ENCODE data around the gene SETBP1. TPM values are rescaled to one million over a fixed set of nuclear protein-coding genes. Genes with fewer than 3 reads are reported as not detected.

Gene SETBP1
- total RNA-seq, 1 experiment from 2014 or later, result 0.23 TPM

GRCh38 chr18:45008694-45009413, 328.2 kb downstream of the SETBP1 start:
- ChIA-PET CTCF (no interaction called here), POLR2A (no interaction called here)
- intact Hi-C loops (cut with micrococcal nuclease; ENCODE audit: unreplicated experiment), result no loop called here
- Histone ChIP-seq H3K4me3 (ENCODE audit: low read depth in 2 of 2, low read length in 2 of 2) (no peak overlapping the region), H3K4me1 (ENCODE audit: control insufficient read depth, insufficient read depth, low read length) (no peaks in the 10 kb centered on the region), H3K9me3 (ENCODE audit: control insufficient read depth, insufficient read depth, low read depth, low read length) (no peaks in the 10 kb centered on the region), H3K36me3 (ENCODE audit: control insufficient read depth, insufficient read depth, low read length) (no peaks in the 10 kb centered on the region), H3K27ac (ENCODE audit: low read length) (no peak overlapping the region), H3K27me3 (ENCODE audit: control insufficient read depth, insufficient read depth, low read length) (no peaks in the 10 kb centered on the region)
- in situ Hi-C loops (cut with HindIII; ENCODE audit: low pct_unique_long_range_greater_than_20kb, low sequenced_read_pairs), result no loop called here
- ATAC-seq (no peak), DNase-seq (ENCODE audit: low read depth, low spot score) (no peak)
- BruUV-seq (replicated peaks), result no TSS peak
- TF ChIP-seq SIN3A (IDR thresholded peaks at IDR 0.05; ENCODE audit: borderline replicate concordance, insufficient read depth, low read depth, low read length), result no peak
- TF ChIP-seq TCF7L2 (IDR thresholded peaks at IDR 0.05; ENCODE audit: low read depth, low read length), result no peak
- TF ChIP-seq REST (IDR thresholded peaks at IDR 0.05; ENCODE audit: insufficient read depth in 1 of 2, low read depth in 2 of 2, low read length in 1 of 2), result no peak
- TF ChIP-seq POLR2AphosphoS5 (IDR thresholded peaks at IDR 0.05; ENCODE audit: low read depth, low read length), result no peak
- no peak for TF ChIP-seq CTCF (IDR thresholded peaks at IDR 0.05)

- Histone ChIP-seq H3K36me3 (ENCODE audit: control insufficient read depth, insufficient read depth, low read length) (no peaks in the 10 kb centered on the region), H3K4me3 (ENCODE audit: low read depth in 2 of 2, low read length in 2 of 2) (no peak overlapping the region), H3K27me3 (ENCODE audit: control insufficient read depth, insufficient read depth, low read length) (no peaks in the 10 kb centered on the region), H3K9me3 (ENCODE audit: control insufficient read depth, insufficient read depth, low read depth, low read length) (no peaks in the 10 kb centered on the region), H3K27ac (ENCODE audit: low read length) (no peak overlapping the region), H3K4me1 (ENCODE audit: control insufficient read depth, insufficient read depth, low read length) (no peaks in the 10 kb centered on the region)
- no peak for ATAC-seq
- no TSS peak for BruUV-seq (replicated peaks)
- ChIA-PET POLR2A (no interaction called here), CTCF (no interaction called here)
- intact Hi-C loops (cut with micrococcal nuclease; ENCODE audit: unreplicated experiment) (no loop called here), in situ Hi-C loops (cut with HindIII; ENCODE audit: low pct_unique_long_range_greater_than_20kb, low sequenced_read_pairs) (no loop called here)
- no peak for TF ChIP-seq CTCF (IDR thresholded peaks at IDR 0.05)
- no peak for TF ChIP-seq SIN3A (IDR thresholded peaks at IDR 0.05; ENCODE audit: borderline replicate concordance, insufficient read depth, low read depth, low read length)
- TF ChIP-seq REST (IDR thresholded peaks at IDR 0.05; ENCODE audit: insufficient read depth in 1 of 2, low read depth in 2 of 2, low read length in 1 of 2), result no peak
- no peak for TF ChIP-seq TCF7L2 (IDR thresholded peaks at IDR 0.05; ENCODE audit: low read depth, low read length)
- TF ChIP-seq POLR2AphosphoS5 (IDR thresholded peaks at IDR 0.05; ENCODE audit: low read depth, low read length), result no peak
- DNase-seq (ENCODE audit: low read depth, low spot score), result no peak
Measured at GRCh38 chr18:45009756-45010155, 329.1 kb downstream of the SETBP1 start.
